Stimulated activated CD4-positive, alpha-beta T cell treated with anti-CD3 and anti-CD28 coated beads, TNF-alpha, amount 100 ng/mL, for 1 hour (primary cell): ENCODE data around the gene COL4A1.
A peak's percentile ranks its signal among the peaks of the same experiment; 100 is the strongest.

Source experiments
- DNase-seq, 3 donors: peaks; one replicate each; pipeline ENCODE4 v3.0.0-alpha.2; 2020; ENCODE audit warnings: low read depth in 3 of 3, low spot score in 1 of 3

The COL4A1 gene

GRCh38 chr13:110138010-110138699 lies 168.8 kb downstream of the COL4A1 start:
- DNase-seq, result peak in 2 of 3 donors; percentile 33 to 43

GRCh38 chr13:110137680-110138009 lies 169.3 kb downstream of the COL4A1 start:
- DNase-seq, result no peak

GRCh38 chr13:110136660-110137585 lies 170.0 kb downstream of the COL4A1 start:
- DNase-seq, result no peak

DNA sequence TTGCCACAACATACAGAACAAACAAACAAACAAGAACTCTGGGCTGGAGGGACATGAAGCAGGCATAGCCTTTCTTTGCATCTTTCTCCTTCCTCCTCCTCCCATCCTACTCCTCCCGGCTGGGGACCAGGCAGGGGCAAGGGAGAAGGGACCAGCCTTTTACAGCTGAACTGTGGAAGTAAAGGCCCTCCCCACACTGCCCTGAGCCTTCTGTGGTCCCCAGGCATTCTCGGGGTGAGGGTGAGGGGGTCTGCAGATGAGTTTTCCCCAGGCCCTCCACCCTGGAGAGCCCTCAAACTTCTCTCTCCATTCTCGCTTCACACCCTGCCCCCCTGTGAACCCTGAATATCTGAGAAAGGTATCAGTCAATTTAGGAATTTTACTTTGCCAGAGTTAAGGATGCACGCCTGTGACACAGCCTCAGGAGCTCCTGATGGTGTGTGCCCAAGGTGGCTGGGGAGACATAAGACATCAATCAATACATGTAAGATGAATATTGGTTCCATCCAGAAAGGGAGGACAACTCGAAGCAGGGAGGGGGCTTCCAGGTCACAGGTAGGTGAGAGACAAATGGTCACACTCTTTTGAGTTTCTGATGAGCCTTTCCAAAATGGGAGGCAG lies 170.9 kb downstream of the COL4A1 start:
- no peak for DNase-seq

- no peak for DNase-seq
Measured at GRCh38 chr13:110134801-110135200, 172.2 kb downstream of the COL4A1 start.

GRCh38 chr13:110133425-110134235 lies 173.3 kb downstream of the COL4A1 start:
- DNase-seq, result no peak

- no peak for DNase-seq
Measured at GRCh38 chr13:110132225-110132982, 174.6 kb downstream of the COL4A1 start.

- DNase-seq, result no peak
Measured at GRCh38 chr13:110131424-110131823, 175.5 kb downstream of the COL4A1 start.

GRCh38 chr13:110130431-110130830 lies 176.5 kb downstream of the COL4A1 start:
- no peak for DNase-seq

- DNase-seq, result no peak
Measured at GRCh38 chr13:110129539-110130186, 177.3 kb downstream of the COL4A1 start.

DNA sequence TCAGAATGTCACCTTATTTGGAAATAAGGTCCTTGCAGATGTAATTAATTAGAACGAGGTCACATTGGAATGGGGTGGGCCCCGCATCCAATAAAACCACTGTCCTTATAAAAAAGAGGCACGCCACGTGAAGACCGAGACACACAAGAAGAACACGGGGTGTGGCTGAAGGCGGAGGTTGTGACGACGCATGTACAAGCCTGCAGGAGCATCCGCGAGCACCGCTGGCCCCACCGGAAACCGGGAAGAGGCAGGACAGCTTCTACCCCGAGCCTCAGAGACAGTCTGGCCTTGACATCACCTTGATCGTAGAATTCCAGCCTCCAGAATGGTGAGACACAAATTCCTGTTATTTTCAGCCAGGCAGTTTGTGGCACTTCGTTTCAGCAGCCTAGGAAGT lies 177.9 kb downstream of the COL4A1 start:
- DNase-seq, result no peak

DNA sequence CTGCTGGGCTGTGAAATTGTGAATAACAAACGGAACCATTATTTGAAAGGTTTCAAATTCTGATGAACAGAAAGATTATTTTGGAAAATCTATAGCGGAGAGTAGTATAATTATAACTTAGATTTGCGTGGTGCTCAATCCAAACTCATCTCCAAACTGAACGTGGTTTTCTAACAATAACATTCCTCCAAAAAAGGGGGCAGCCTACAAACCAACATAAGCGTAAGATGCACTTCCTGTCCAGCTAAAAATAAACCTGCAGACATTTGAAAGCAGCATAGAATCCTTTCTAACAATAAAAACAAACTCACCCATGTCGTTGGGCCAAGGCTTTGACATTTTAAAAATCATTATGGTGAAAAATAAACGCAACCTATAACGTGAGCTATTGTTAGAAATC lies 178.4 kb downstream of the COL4A1 start:
- no peak for DNase-seq

- no peak for DNase-seq
Measured at GRCh38 chr13:110127986-110128511, 178.9 kb downstream of the COL4A1 start.

DNA sequence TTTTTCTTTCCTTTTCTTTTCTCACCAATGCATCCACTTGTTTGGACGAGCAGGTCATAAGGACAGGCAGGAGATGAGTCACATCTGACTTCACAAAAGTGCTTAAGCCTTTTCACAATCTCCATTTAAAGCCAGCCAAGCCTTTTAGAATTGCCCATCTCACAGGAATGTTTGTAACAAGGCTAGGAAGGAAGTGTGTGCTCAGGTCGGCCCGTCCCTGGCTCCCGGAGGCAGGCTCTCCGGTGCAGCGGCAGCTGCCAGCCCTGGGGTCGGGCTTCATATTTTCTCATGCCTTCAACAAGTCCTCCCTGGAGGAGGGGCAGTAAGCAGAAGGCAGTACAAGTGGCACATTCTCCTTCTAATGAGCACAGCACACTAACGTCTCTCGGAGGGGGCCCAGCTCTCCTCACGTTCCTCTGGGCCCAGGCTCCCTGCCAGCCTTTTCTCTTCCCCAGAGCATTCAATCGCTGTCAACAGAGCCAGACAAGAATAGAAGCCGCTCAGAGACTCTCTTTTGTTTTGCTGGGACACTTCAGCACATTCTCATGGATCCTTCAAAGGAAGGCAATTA lies 180.5 kb downstream of the COL4A1 start:
- no peak for DNase-seq

- DNase-seq, result no peak
Measured at GRCh38 chr13:110125613-110126272, 181.2 kb downstream of the COL4A1 start.

DNA sequence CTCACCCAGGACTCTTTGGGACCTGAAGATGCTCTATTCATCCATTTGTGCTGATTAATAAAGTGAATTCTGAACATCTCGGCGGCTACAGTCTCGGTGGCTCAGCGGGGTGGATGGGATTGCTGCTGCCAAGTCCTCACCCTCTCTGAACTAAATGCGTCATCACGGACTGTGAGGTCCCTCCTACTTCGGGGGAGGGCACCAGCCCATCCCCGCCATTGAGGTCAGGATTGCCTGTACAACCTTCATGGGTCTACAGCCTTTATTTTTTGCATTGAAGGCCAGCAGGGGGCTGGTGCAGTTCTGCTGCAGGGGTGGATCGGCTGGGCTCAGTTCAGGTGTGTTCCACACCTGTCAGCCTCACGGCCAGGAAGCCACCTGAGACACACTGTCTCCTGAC lies 181.8 kb downstream of the COL4A1 start:
- no peak for DNase-seq

DNA sequence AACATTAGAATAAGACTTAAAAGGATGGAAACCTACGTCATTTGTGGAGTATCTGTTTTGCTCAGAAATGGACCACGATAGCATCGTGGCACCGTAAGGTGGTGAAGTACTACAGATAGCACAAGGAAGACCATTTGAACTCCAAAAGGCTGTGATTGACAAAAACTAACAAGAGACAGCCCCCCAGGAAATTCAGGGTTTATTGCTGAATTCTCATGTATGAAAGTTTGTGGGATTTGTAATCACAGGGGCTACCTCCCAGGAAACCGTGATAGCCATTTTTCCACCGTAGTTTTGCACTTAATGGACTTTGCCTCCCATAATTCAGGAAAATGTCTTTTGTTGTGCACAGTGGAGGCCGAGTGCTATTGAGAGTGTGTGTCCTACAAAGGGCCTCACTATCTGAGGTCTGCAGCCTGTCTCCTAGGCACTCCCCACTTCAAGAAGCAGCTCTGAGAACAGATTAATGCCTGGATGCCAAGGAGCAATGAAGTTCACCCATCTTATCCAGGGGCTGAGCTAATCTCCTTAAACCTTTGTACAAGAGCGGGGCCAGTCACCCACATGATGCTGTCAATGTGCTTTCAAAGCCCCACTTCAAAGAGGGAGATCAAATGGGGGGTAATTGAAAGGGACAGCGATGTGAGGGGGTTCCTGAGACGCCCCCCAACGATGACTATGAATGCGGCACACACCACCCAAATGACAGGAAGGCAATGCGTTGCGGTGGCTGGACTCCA lies 182.6 kb downstream of the COL4A1 start:
- DNase-seq, result no peak
